22Rv1 (cell line): ENCODE data around the gene AQR.
"Not testable (repeated sequence)": the region's sequence is repeated elsewhere in the genome, so short reads cannot be mapped to it uniquely, and the experiment has no call there.

Source experiments
- H3K27ac ChIP-seq: fragments of 450-650 bp; 2 replicates; pipeline ENCODE4 v1.5.1; 2017
- ZFX ChIP-seq: fragments of 450-650 bp; IDR thresholded peaks from 2 replicates; pipeline ENCODE4 v1.6.1; 2017; ENCODE audit warnings: antibody characterized with exemption, borderline replicate concordance
- TF ChIP-seq, protein P1 (sequence below): fragments of 450-650 bp; IDR thresholded peaks from 2 replicates; pipeline ENCODE4 v1.5.1; 2017; ENCODE audit warnings: mild to moderate bottlenecking

Gene AQR

DNA sequence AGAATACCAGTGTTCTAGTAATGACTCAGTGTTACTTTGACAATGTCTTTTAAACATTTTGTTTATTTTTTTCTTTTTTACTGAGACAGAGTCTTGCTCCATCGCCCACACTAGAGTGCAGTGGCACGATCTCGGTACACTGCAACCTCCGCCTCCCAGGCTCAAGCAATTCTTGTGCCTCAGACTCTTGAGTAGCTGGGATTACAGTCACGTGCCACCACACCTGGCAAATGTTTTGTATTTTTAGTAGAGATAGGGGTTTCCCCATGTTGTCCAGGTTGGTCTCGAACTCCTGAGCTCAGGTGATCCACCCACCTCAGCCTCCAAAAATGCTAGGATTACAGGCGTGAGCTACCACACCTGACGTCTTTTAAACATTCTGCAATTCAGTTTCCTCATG lies 15.7 kb downstream of the AQR start:
- TF ChIP-seq ZFX = no peak
- TF ChIP-seq, protein P1, sequence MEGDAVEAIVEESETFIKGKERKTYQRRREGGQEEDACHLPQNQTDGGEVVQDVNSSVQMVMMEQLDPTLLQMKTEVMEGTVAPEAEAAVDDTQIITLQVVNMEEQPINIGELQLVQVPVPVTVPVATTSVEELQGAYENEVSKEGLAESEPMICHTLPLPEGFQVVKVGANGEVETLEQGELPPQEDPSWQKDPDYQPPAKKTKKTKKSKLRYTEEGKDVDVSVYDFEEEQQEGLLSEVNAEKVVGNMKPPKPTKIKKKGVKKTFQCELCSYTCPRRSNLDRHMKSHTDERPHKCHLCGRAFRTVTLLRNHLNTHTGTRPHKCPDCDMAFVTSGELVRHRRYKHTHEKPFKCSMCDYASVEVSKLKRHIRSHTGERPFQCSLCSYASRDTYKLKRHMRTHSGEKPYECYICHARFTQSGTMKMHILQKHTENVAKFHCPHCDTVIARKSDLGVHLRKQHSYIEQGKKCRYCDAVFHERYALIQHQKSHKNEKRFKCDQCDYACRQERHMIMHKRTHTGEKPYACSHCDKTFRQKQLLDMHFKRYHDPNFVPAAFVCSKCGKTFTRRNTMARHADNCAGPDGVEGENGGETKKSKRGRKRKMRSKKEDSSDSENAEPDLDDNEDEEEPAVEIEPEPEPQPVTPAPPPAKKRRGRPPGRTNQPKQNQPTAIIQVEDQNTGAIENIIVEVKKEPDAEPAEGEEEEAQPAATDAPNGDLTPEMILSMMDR = no peak
- H3K27ac ChIP-seq = no peak overlapping the region

DNA sequence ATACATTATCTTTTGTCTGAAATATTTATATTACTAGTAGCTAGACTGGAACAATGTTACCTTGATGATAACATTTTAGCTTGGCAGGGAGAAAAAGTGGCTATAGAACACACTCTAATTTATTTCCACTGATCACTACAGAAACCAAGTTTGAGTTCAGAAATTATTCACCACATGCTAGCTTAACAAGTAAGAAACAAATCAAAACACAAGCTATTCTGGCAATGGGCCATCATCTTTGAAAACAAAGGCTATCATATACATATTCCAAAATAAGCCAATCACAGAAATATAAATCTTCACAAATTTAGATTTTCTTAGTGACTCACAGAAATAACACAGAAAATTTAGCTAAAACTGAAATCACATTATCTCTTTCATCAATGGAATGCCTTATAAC lies 17.1 kb downstream of the AQR start:
- no peak for TF ChIP-seq ZFX
- TF ChIP-seq, protein P1 = no peak
- no peak overlapping the region for H3K27ac ChIP-seq

DNA sequence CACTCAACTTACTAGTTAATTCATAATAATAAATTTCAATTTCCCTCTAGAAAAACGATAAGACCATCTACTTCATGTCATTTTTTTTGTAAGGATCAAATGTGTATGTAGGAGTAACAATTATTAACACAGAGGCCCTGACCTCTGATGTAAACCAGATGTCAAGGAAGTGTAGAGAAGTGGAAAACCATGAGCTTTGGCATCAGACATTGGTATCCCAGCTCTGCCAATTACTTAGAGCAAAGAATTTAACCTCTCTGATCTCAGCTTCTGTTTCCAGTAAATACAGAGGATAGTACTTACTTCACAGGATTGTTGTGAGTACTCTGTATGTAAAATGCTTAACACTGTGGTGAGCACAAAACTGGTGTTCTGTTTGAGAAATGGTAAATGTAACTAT lies 17.5 kb downstream of the AQR start:
- TF ChIP-seq, protein P1 = no peak
- no peak for TF ChIP-seq ZFX
- H3K27ac ChIP-seq = no peak overlapping the region

DNA sequence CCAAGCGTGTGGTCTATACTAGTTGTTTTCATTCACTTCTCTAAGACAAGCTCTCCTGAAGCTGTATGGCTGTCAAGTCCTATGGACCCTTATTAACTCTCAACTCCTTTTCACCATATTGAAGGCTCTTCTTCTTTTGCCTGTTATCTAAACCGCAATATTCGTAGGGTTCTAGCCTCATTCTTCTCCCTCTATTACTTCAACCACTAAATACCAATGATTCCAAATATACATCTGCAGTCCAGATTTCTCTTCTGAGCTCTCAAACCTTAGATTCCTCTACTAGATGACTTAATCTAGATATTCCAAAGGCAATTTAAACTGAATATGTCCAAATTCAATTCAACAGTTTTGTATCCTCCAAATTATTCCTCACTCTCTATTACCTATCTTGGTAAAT lies 24.6 kb downstream of the AQR start:
- H3K27ac ChIP-seq = no peak overlapping the region
- TF ChIP-seq, protein P1 = no peak
- no peak for TF ChIP-seq ZFX

DNA sequence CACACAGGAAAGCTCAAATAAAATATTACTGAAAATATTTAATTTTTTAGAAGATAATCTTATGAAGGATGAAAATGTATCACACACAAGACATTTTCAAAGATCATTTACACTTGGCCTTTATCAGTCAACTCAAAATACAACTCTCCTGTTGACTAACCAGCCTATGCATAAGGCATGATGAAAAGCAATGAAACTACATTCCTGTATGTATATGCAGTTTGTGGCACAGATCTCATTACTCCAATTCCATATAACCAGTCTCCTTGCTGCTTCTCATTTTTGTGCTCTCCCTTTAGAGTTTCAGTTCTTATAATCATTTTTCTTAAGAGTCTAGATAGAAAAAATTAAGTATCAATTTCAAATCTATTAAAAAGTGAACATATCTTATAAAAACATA lies 25.8 kb downstream of the AQR start:
- TF ChIP-seq ZFX = no peak
- TF ChIP-seq, protein P1 = no peak
- H3K27ac ChIP-seq = no peak overlapping the region

DNA sequence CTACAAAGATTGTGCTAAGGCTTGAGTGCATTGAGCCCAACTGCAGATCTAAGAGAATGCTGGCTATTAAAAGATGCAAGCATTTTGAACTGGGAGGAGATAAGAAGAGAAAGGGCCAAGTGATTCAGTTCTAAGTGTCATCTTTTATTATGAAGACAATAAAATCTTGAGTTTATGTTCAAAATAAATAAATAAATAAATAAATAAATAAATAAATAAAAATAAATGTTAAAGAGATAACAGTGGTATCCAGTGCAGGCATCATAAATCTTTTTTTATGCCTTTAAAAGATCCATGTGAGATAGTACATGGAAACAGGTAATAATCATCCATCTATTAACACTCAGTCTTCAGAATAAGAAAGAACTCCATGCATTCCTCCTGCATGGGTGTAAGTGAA lies 26.3 kb downstream of the AQR start:
- H3K27ac ChIP-seq = not testable (repeated sequence)

DNA sequence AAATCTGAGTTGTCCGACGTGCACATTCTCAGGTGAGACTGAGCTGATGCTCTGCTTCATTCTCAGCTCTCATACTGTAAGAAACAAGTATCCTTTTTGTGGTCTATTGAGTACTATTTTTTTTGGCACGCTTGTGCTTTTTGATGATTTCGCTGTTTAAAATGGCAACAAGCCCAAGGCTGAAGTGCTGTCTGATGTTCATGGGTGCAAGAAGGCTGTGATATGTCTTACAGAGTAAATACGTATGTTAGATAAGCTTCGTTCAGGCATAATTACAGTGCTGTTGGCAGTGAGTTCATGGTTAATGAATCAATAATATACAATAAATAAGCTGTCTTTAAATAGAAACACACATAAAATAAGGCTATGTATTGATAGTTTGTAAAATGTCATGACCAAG lies 27.2 kb downstream of the AQR start:
- H3K27ac ChIP-seq = no peak overlapping the region
- TF ChIP-seq, protein P1 = no peak
- TF ChIP-seq ZFX = no peak

DNA sequence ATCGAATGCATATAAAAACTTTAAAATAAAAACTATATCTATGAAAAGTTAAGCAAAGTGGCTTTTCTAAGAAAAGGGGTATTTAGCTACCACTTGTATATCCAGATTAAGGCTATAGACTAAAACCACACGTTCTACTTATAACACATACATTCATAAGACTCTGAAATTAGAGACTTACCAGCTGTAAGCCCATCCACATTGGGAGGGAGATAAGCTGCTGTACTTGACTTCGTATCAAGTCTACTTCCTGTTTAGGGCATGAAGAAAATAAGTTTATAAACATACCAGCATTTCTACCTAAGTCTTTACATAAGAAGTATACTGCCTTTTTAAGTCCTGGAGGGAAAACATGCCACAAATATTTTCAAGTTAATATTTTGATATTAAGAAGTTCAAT lies 27.7 kb downstream of the AQR start:
- no peak overlapping the region for H3K27ac ChIP-seq
- no peak for TF ChIP-seq ZFX
- TF ChIP-seq, protein P1 = no peak
